ENCODE measurements around the gene EZR.
"Not testable (repeated sequence)": the region's sequence is repeated elsewhere in the genome, so short reads cannot be mapped to it uniquely, and the experiment has no call there.

EZR gene

DNA sequence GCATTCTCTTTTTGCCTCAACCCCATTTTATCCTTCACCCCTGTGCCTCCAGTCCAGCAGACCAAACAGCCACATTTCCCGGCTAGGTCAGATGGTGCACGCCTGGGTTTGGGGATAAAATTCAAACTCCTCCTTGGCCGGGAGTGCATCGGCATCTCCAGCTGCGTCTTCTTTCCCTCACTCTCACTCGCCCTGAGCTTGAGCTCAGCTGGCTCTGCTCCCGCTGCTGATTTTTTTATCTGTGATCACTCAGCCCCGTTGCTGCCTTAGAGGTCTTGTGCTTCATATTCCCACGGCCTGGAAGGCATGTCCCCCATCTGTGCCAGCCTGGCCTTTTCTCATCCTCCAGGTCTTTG is 6.8 kb upstream of the EZR start:
- Histone ChIP-seq H3K4me3 (ENCODE audit: low read depth, low read length) (no peak overlapping the region), H2AK5ac (ENCODE audit: low read length) (peak overlapping the region; percentile 79), H2BK120ac (ENCODE audit: insufficient read depth, low read length, poor library complexity) (peak overlapping the region; percentile 68), H3K4me2 (ENCODE audit: low read length) (no peak overlapping the region), H2BK5ac (ENCODE audit: low read depth, low read length, poor library complexity) (peak overlapping the region; percentile 69), H3K9me3 (ENCODE audit: insufficient read depth, low read depth, low read length) (no peaks in the 10 kb centered on the region), H2AFZ (ENCODE audit: insufficient read depth, low read length, poor library complexity) (peak overlapping the region; percentile 45), H3K4ac (ENCODE audit: low read depth, low read length) (peak overlapping the region; percentile 6), H3K27me3 (ENCODE audit: insufficient read depth, low read length) (no peaks in the 10 kb centered on the region), H4K12ac (ENCODE audit: low read depth, low read length) (no peak overlapping the region), H4K91ac (ENCODE audit: low read depth, low read length) (peak overlapping the region; percentile 84), H3K79me1 (ENCODE audit: low read length) (peaks cover 18% of the 10 kb centered on the region), H3K27ac (ENCODE audit: low read depth, low read length) (peak overlapping the region; percentile 45), H3K23ac (ENCODE audit: low read length) (no peak overlapping the region), H2BK12ac (ENCODE audit: low read length) (peak overlapping the region; percentile 73), H4K8ac (ENCODE audit: low read depth, low read length) (peak overlapping the region; percentile 66), H3K9ac (ENCODE audit: low read length) (no peak overlapping the region), H3K14ac (ENCODE audit: low read length) (peak overlapping the region; percentile 80), H3K79me2 (ENCODE audit: control insufficient read depth, insufficient read depth, low read length, poor library complexity) (peaks cover 5% of the 10 kb centered on the region), H3K36me3 (ENCODE audit: control insufficient read depth in 1 of 2, insufficient read depth in 2 of 2, low read length in 2 of 2) (no peaks in the 10 kb centered on the region), H3K4me1 (ENCODE audit: control insufficient read depth in 1 of 2, insufficient read depth in 2 of 2, low read length in 2 of 2) (peaks cover 16 to 17% of the 10 kb centered on the region in 2 experiments), H3K18ac (ENCODE audit: low read length) (peak overlapping the region; percentile 87)
- WGBS (ENCODE audit: extremely low coverage, insufficient coverage, insufficient read length): no CpG with 5 or more reads among the region's 9 CpGs
- DNase-seq: peak in 1 of 2 donors; percentile 53

DNA sequence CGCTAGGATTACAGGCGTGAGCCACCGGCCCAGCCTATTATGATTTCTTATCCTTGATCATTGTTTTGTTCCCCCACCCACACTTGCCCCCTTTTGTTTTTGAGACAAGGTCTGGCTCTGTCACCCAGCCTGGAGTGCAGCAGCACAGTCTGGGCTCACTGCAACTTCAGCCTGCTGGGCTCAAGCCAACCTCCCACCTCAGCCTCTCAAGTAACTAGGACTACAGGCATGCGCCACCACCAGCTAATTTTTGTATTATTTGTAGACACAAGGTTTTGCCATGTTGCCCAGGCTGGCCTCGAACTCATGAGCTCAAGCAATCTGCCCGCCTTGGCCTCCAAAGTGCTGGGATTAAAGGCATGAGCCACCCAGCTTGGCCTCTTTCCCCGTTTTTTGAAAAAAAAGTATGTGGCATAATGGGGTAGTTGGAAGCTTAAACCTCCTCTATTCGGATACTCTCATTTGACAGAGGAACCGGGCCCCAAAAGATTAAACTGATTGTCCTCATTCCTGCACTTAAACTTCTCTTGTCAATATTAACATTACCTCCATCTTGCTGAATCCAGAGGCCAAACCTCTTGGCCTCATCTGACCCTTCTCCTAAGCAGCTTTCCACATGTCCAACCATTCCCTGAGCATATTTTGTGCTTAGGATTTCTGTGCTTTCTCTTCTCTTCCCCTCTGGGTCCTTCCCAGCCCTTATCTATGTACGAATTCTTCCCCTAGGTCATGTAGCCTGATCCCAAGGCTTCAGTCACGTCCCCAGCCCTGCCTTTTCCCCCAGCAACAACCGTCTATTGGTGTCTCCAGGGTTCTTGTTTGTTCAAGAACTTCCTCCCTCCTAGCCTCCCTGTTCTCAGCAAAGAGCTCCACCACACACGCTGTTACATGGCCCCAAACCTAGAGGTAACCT is 6.1 kb upstream of the EZR start:
- DNase-seq: peak; percentile 89 to 91
- Histone ChIP-seq H3K4me2 (ENCODE audit: low read length) (no peak overlapping the region), H2BK120ac (ENCODE audit: insufficient read depth, low read length, poor library complexity) (peak overlapping the region; percentile 95), H2BK5ac (ENCODE audit: low read depth, low read length, poor library complexity) (peak overlapping the region; percentile 76), H3K9ac (ENCODE audit: low read length) (no peak overlapping the region), H3K36me3 (ENCODE audit: control insufficient read depth in 1 of 2, insufficient read depth in 2 of 2, low read length in 2 of 2) (no peaks in the 10 kb centered on the region), H2AK5ac (ENCODE audit: low read length) (peak overlapping the region; percentile 99), H3K27me3 (ENCODE audit: insufficient read depth, low read length) (no peaks in the 10 kb centered on the region), H3K14ac (ENCODE audit: low read length) (peak overlapping the region; percentile 94), H2BK12ac (ENCODE audit: low read length) (peak overlapping the region; percentile 96), H4K12ac (ENCODE audit: low read depth, low read length) (peak overlapping the region; percentile 84), H4K8ac (ENCODE audit: low read depth, low read length) (peak overlapping the region; percentile 66), H4K91ac (ENCODE audit: low read depth, low read length) (peak overlapping the region; percentile 92), H3K9me3 (ENCODE audit: insufficient read depth, low read depth, low read length) (no peaks in the 10 kb centered on the region), H3K27ac (ENCODE audit: low read depth, low read length) (peak overlapping the region; percentile 48), H2AFZ (ENCODE audit: insufficient read depth, low read length, poor library complexity) (peak overlapping the region; percentile 45), H3K4me1 (ENCODE audit: control insufficient read depth in 1 of 2, insufficient read depth in 2 of 2, low read length in 2 of 2) (peaks cover 16% of the 10 kb centered on the region in 2 experiments), H3K23ac (ENCODE audit: low read length) (no peak overlapping the region), H3K4ac (ENCODE audit: low read depth, low read length) (peak overlapping the region; percentile 6), H3K4me3 (ENCODE audit: low read depth, low read length) (no peak overlapping the region), H3K18ac (ENCODE audit: low read length) (peak overlapping the region; percentile 87), H3K79me1 (ENCODE audit: low read length) (peaks cover 15% of the 10 kb centered on the region), H3K79me2 (ENCODE audit: control insufficient read depth, insufficient read depth, low read length, poor library complexity) (peaks cover 5% of the 10 kb centered on the region)
- WGBS (ENCODE audit: extremely low coverage, insufficient coverage, insufficient read length): no CpG with 5 or more reads among the region's 13 CpGs

DNA sequence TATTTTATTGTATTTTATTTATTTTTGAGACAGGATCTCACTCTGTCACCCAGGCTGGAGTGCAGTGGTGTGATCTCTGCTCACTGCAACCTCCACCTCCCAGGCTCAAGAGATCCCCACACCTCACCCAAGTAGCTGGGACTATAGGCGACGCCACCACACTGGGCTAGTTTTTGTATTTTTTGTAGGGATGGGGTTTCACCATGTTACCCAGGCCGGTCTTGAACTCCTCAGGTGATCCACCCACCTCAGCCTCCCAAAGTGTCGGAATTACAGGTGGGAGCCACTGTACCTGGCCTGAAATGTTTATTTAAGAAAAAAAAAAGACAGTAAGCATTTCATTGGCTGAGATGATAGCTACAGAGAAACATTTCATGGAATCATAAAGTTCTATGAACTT is 4.4 kb upstream of the EZR start:
- H2BK5ac ChIP-seq (ENCODE audit: low read depth, low read length, poor library complexity); H4K8ac ChIP-seq (ENCODE audit: low read depth, low read length); H3K4ac ChIP-seq (ENCODE audit: low read depth, low read length); H3K27ac ChIP-seq (ENCODE audit: low read depth, low read length); H3K9me3 ChIP-seq (ENCODE audit: insufficient read depth, low read depth, low read length); H3K4me2 ChIP-seq (ENCODE audit: low read length); DNase-seq; H4K12ac ChIP-seq (ENCODE audit: low read depth, low read length); H3K14ac ChIP-seq (ENCODE audit: low read length); H2BK12ac ChIP-seq (ENCODE audit: low read length); H3K9ac ChIP-seq (ENCODE audit: low read length); H3K36me3 ChIP-seq (ENCODE audit: control insufficient read depth in 1 of 2, insufficient read depth in 2 of 2, low read length in 2 of 2); H2AK5ac ChIP-seq (ENCODE audit: low read length); H3K4me3 ChIP-seq (ENCODE audit: low read depth, low read length); H2AFZ ChIP-seq (ENCODE audit: insufficient read depth, low read length, poor library complexity); H4K91ac ChIP-seq (ENCODE audit: low read depth, low read length); H3K79me2 ChIP-seq (ENCODE audit: control insufficient read depth, insufficient read depth, low read length, poor library complexity); H3K27me3 ChIP-seq (ENCODE audit: insufficient read depth, low read length); H3K18ac ChIP-seq (ENCODE audit: low read length); H3K23ac ChIP-seq (ENCODE audit: low read length); H2BK120ac ChIP-seq (ENCODE audit: insufficient read depth, low read length, poor library complexity): not testable (repeated sequence)
- peaks cover 23% of the 10 kb centered on the region for H3K79me1 ChIP-seq (ENCODE audit: low read length)
- no CpG with 5 or more reads among the region's 4 CpGs for WGBS (ENCODE audit: extremely low coverage, insufficient coverage, insufficient read length)
- H3K4me1 ChIP-seq (ENCODE audit: control insufficient read depth in 1 of 2, insufficient read depth in 2 of 2, low read length in 2 of 2): peaks cover 13 to 15% of the 10 kb centered on the region in 2 experiments

DNA sequence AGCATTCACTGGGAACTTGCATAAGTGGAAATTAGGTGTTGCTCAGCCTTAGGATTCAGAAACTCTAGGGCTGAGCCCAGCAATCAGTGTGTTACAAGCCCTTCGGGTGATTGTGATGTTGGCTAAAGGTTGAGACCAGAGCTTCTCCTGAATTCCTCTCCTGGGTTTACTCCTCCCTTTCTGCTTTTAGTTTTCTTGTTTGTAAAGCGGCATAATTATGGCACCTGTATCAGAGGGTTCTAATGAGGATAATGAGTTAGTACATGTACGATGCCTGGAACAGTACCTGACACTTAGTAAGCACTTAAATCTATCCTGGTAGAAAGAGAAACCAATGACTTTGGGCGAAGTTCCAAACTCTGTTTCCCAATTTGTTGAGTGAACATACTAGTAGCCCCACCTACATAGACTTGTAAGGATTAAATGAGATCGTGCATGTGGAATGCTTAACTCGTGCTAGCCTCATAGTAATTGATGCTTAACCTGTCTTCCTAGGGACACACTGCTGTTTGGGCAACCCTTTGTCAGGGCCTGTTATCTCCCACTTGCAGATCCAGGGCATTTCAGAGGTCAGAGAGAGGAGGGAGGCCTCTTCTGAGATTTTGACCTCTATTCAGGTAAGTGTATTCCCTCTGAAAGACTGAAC is 932 bp upstream of the EZR start:
- H2AK5ac ChIP-seq (ENCODE audit: low read length): no peak overlapping the region
- peak overlapping the region; percentile 71 for H2BK12ac ChIP-seq (ENCODE audit: low read length)
- H3K23ac ChIP-seq (ENCODE audit: low read length): no peak overlapping the region
- DNase-seq: peak; percentile 36 to 63
- no peak overlapping the region for H3K9ac ChIP-seq (ENCODE audit: low read length)
- no peaks in the 10 kb centered on the region for H3K9me3 ChIP-seq (ENCODE audit: insufficient read depth, low read depth, low read length)
- H3K27ac ChIP-seq (ENCODE audit: low read depth, low read length): peak overlapping the region; percentile 94
- H3K79me2 ChIP-seq (ENCODE audit: control insufficient read depth, insufficient read depth, low read length, poor library complexity): peaks cover 25% of the 10 kb centered on the region
- H3K4me1 ChIP-seq (ENCODE audit: control insufficient read depth in 1 of 2, insufficient read depth in 2 of 2, low read length in 2 of 2): peaks cover 2 to 14% of the 10 kb centered on the region in 2 experiments
- H4K91ac ChIP-seq (ENCODE audit: low read depth, low read length): peak overlapping the region; percentile 98
- H3K79me1 ChIP-seq (ENCODE audit: low read length): peaks cover 18% of the 10 kb centered on the region
- peaks cover 2 to 6% of the 10 kb centered on the region in 2 experiments for H3K36me3 ChIP-seq (ENCODE audit: control insufficient read depth in 1 of 2, insufficient read depth in 2 of 2, low read length in 2 of 2)
- no peak overlapping the region for H3K4me3 ChIP-seq (ENCODE audit: low read depth, low read length)
- no CpG with 5 or more reads among the region's 6 CpGs for WGBS (ENCODE audit: extremely low coverage, insufficient coverage, insufficient read length)
- peak overlapping the region; percentile 51 for H2BK5ac ChIP-seq (ENCODE audit: low read depth, low read length, poor library complexity)
- H3K27me3 ChIP-seq (ENCODE audit: insufficient read depth, low read length): no peaks in the 10 kb centered on the region
- H3K14ac ChIP-seq (ENCODE audit: low read length): peak overlapping the region; percentile 40
- H3K18ac ChIP-seq (ENCODE audit: low read length): peak overlapping the region; percentile 42
- H3K4me2 ChIP-seq (ENCODE audit: low read length): no peak overlapping the region
- peak overlapping the region; percentile 97 for H2BK120ac ChIP-seq (ENCODE audit: insufficient read depth, low read length, poor library complexity)
- peak overlapping the region; percentile 98 for H4K8ac ChIP-seq (ENCODE audit: low read depth, low read length)
- no peak overlapping the region for H2AFZ ChIP-seq (ENCODE audit: insufficient read depth, low read length, poor library complexity)
- H4K12ac ChIP-seq (ENCODE audit: low read depth, low read length): no peak overlapping the region
- no peak overlapping the region for H3K4ac ChIP-seq (ENCODE audit: low read depth, low read length)

Data from trophoblast cell (in vitro differentiated cells and primary cell).